Peyer's patch (tissue), 4 donors: ENCODE measurements around the gene ZNF608. TPM values are rescaled to one million over a fixed set of nuclear protein-coding genes. Genes with fewer than 3 reads are reported as not detected.

Source experiments
- DNase-seq, 3 donors: peaks; one replicate each; pipeline ENCODE4 v3.0.0-alpha.2; 2017 to 2019
- H3K27ac ChIP-seq, 4 donors: fragments of 200-600 bp; sonication (generic); one replicate each; pipeline ENCODE4 v1.5.1; 2016 to 2019
- H3K27me3 ChIP-seq, 2 donors: fragments of 200-600 bp; sonication (generic); one replicate each; pipeline ENCODE4 v1.5.1; 2019
- H3K36me3 ChIP-seq, 3 donors: fragments of 200-600 bp; sonication (generic); one replicate each; pipeline ENCODE4 v1.5.1; 2016 to 2019
- H3K4me1 ChIP-seq, 4 donors: fragments of 200-600 bp; sonication (generic); one replicate each; pipeline ENCODE4 v1.5.1; 2016 to 2019
- H3K4me3 ChIP-seq, 4 donors: fragments of 200-600 bp; sonication (generic); 1 replicate in 3 of 4; 2 replicates in 1 of 4; pipeline ENCODE4 v1.5.1; 2016 to 2019; ENCODE audit warnings: mild to moderate bottlenecking in 1 of 4
- H3K9me3 ChIP-seq, 4 donors: fragments of 200-600 bp; sonication (generic); one replicate each; pipeline ENCODE4 v1.5.1; 2016 to 2019; ENCODE audit warnings: mild to moderate bottlenecking in 1 of 4
- POLR2A ChIP-seq, 2 donors: fragments of 450-650 bp; IDR thresholded peaks; one replicate each; pipeline ENCODE4 v1.5.1; 2017; ENCODE audit warnings: antibody characterized with exemption in 2 of 2, mild to moderate bottlenecking in 2 of 2, moderate library complexity in 2 of 2
- total RNA-seq, 4 donors: library from RNA; depleted of rRNA; stranded (reverse); fragments of >200 nt; gene quantifications; one replicate each; pipeline ENCODE4 v1.1.0, GENCODE V29; 2016
- TF ChIP-seq, protein P1 (sequence below), 6 experiments: fragments of 450-650 bp in 4 of 6; fragments of 200-600 bp in 2 of 6; sonication (generic) in 1 of 6; IDR thresholded peaks; one replicate each; pipeline ENCODE4 v1.5.1; 2017 to 2019; ENCODE audit warnings: antibody characterized with exemption in 6 of 6, mild to moderate bottlenecking in 3 of 6, moderate library complexity in 1 of 6

ZNF608 gene
- total RNA-seq, 4 donors from 2014 or later: 19.8 to 85.8 (median 35.3) TPM

DNA sequence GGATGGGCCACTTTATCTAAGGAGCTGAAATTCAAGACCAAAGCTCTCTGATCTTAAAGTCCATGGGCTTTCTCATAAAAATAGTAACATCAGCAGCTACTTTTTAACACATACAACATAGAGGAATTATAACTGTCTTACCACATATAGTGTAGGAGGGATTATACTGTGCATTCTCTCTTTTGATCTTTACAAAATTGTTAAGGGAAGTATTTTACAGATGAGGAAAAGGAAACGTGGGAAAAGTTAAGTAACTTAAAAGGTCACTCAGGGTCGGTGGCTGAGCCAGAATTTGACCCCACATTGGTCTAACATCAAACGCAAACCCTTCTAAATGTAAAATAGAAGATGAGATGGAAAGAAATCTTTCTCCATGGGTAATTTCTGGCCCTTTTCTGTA, 38.4 kb downstream of the ZNF608 start:
- DNase-seq: no peak
- Histone ChIP-seq H3K9me3 (no peaks in the 10 kb centered on the region), H3K36me3 (no peaks in the 10 kb centered on the region), H3K27me3 (no peaks in the 10 kb centered on the region), H3K4me3 (no peak overlapping the region), H3K27ac (no peak overlapping the region), H3K4me1 (peaks cover 0 to 41% (median 11%) of the 10 kb centered on the region in 4 donors)
- TF ChIP-seq, protein P1, sequence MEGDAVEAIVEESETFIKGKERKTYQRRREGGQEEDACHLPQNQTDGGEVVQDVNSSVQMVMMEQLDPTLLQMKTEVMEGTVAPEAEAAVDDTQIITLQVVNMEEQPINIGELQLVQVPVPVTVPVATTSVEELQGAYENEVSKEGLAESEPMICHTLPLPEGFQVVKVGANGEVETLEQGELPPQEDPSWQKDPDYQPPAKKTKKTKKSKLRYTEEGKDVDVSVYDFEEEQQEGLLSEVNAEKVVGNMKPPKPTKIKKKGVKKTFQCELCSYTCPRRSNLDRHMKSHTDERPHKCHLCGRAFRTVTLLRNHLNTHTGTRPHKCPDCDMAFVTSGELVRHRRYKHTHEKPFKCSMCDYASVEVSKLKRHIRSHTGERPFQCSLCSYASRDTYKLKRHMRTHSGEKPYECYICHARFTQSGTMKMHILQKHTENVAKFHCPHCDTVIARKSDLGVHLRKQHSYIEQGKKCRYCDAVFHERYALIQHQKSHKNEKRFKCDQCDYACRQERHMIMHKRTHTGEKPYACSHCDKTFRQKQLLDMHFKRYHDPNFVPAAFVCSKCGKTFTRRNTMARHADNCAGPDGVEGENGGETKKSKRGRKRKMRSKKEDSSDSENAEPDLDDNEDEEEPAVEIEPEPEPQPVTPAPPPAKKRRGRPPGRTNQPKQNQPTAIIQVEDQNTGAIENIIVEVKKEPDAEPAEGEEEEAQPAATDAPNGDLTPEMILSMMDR (IDR thresholded peaks at IDR 0.05): no peak
- TF ChIP-seq POLR2A (IDR thresholded peaks at IDR 0.05): no peak

DNA sequence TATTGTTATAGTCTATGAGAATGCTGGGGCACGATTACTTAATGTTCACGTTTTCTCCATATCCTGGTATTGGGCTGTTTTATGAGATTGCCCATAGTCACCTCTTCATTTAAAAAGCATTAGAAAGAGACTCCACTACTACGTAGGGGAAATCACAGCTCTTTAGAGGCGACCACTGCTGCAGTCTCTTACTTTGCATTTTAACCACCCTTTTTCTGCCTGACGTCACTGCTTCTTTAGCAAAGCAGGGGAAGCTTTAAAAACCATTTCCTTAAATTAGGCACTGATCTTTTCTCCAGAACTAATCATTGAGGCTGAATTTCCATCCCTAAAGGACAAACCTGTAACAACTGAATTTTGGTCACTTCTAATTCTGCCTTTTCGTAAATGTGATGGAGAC, 38.9 kb downstream of the ZNF608 start:
- H3K27ac ChIP-seq: peak overlapping the region in 2 of 4 donors; percentile 38 to 49
- DNase-seq: no peak
- H3K4me3 ChIP-seq: no peak overlapping the region
- H3K36me3 ChIP-seq: no peaks in the 10 kb centered on the region
- peaks cover 0 to 44% (median 11%) of the 10 kb centered on the region in 4 donors for H3K4me1 ChIP-seq
- H3K9me3 ChIP-seq: no peaks in the 10 kb centered on the region
- no peaks in the 10 kb centered on the region for H3K27me3 ChIP-seq
- no peak for TF ChIP-seq POLR2A (IDR thresholded peaks at IDR 0.05)
- TF ChIP-seq, protein P1 (IDR thresholded peaks at IDR 0.05): no peak

DNA sequence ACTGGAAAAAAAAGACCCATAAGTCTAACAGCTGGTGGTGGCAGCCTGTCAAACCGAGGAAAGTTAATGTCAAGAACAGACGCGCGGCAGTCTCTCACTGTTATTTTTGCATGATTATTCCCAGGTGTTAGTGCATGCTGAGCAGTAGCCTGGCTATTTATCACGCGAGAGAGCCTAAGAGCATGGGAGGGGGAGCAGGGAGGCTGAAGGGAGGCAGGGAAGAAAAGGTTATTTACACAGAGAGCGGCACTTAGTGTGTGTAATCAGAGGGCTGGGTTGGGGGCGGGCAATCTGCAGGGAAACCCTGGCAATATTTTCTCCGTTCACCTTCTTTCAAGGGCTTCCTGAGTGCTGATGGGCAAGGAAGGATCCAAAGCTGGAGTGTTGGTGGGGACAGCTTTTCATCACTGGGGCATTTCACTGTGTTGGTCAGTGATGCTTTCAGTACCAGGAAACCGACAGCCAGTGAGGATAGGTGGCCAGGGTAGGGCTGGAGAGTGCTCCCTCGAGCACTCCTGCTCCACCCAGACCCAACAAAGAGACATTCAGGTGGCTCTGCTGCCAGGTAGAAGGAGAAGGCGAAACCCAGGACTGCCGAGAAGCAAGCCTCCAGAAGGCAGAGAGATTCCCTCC, 39.6 kb downstream of the ZNF608 start:
- Histone ChIP-seq H3K27ac (peak overlapping the region in 3 of 4 donors; percentile 28 to 49 (median 38)), H3K4me3 (no peak overlapping the region)
- DNase-seq: no peak

DNA sequence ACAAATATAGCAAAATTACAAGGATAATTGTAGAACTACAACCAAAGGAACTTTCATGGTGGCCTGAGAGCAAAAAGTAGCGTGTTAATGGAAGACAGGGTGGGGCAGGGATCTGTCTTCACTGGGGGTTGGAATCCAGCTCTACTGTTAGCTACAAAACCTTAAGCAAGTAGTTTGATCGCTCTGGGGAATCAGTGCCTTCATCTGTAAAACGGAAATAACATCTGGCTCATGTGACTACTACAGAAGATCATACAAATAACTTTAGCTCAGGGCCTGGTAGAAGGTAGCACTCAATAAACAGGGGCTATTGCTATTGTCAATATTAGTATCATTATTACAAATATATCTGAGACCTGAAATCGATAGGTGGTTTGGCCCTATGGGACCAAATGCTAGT, 40.4 kb downstream of the ZNF608 start:
- peak overlapping the region in 1 of 4 donors; percentile 49 for H3K27ac ChIP-seq
- peaks cover 0 to 48% (median 11%) of the 10 kb centered on the region in 4 donors for H3K4me1 ChIP-seq

More for the DNA sequence above, 39.6 kb downstream of the ZNF608 start:
- Histone ChIP-seq H3K27me3 (no peaks in the 10 kb centered on the region), H3K9me3 (no peaks in the 10 kb centered on the region), H3K36me3 (no peaks in the 10 kb centered on the region), H3K4me1 (peaks cover 0 to 48% (median 11%) of the 10 kb centered on the region in 4 donors)
- no peak for TF ChIP-seq POLR2A (IDR thresholded peaks at IDR 0.05)
- TF ChIP-seq, protein P1 (IDR thresholded peaks at IDR 0.05): no peak

DNA sequence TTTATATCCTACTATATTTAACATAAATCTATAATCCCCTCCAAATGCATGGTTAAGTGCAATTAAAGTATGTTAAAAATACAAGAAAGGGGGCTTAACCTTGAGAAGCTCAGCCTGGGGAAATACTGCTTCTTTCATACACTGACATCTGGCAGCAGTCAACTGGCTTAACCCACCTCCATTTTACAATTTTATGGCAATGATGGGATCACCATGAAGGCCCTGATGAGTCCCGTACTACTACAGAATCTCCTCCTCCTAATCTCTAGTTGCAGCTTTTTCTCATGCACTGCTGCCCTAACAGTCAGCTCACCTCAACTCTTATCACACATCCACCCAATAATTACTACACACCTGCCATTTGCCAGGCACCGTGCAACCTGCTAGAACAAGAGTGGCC, 40.9 kb downstream of the ZNF608 start:
- Histone ChIP-seq H3K27me3 (no peaks in the 10 kb centered on the region), H3K4me3 (no peak overlapping the region), H3K27ac (no peak overlapping the region), H3K36me3 (no peaks in the 10 kb centered on the region), H3K9me3 (no peaks in the 10 kb centered on the region), H3K4me1 (peaks cover 0 to 48% (median 11%) of the 10 kb centered on the region in 4 donors)
- no peak for DNase-seq
- no peak for TF ChIP-seq POLR2A (IDR thresholded peaks at IDR 0.05)
- TF ChIP-seq, protein P1 (IDR thresholded peaks at IDR 0.05): no peak

More for the DNA sequence above, 40.4 kb downstream of the ZNF608 start:
- no peaks in the 10 kb centered on the region for H3K27me3 ChIP-seq
- no peaks in the 10 kb centered on the region for H3K36me3 ChIP-seq
- TF ChIP-seq, protein P1 (IDR thresholded peaks at IDR 0.05): no peak
- TF ChIP-seq POLR2A (IDR thresholded peaks at IDR 0.05): no peak
- no peaks in the 10 kb centered on the region for H3K9me3 ChIP-seq
- H3K4me3 ChIP-seq: no peak overlapping the region
- DNase-seq: no peak
